COLO829 (cell line): ENCODE data around the gene SYT1.
A peak's percentile ranks its signal among the peaks of the same experiment; 100 is the strongest.

Experiments
- DNase-seq: peaks from one replicate; pipeline ENCODE4 v3.0.0; 2012; ENCODE audit warnings: low spot score

SYT1 gene

GRCh38 chr12:79294590-79294989 is 430.0 kb downstream of the SYT1 start:
- no peak for DNase-seq

DNA sequence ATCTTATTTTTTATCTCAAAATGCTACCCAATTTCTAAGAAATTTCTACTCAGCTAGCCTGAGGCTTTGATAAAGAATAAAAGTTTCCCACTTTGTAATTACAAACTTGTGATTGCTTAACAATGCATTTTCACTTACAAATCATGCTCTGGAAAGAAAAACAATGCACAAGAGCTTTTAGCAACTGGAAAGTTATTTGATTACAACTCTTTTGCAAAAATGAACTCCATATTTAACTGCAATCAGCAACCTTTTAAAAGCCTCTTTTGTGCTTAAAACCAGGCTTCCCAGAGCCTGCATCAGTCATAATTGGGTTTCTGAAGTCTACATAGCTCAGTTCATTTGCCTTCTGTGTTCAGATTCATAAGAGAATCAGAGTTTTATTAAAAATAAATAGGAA is 431.0 kb downstream of the SYT1 start:
- DNase-seq, result no peak

GRCh38 chr12:79296133-79296532 is 431.6 kb downstream of the SYT1 start:
- DNase-seq, result no peak

DNA sequence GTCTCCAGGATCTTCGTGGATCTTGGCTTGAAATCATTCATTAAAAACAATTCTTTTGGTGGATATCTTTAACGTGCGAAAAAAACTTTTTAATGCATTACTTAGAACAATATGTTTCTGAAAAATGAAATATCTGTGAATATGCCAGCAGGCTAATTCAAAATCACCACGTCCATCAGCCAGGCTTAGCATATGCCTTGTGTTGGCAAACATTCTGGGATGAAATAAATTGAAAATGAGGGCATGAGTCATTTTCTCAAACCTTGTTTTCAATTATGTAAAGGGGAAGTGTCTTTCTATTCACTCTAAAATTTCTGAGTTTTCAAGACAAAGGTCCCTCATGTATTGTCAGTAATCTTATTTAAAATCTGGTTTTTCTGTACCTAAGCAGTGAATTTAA is 432.3 kb downstream of the SYT1 start:
- no peak for DNase-seq

- DNase-seq, result no peak
These were observed 433.9 kb downstream of the SYT1 start for GRCh38 chr12:79298506-79298905.

DNA sequence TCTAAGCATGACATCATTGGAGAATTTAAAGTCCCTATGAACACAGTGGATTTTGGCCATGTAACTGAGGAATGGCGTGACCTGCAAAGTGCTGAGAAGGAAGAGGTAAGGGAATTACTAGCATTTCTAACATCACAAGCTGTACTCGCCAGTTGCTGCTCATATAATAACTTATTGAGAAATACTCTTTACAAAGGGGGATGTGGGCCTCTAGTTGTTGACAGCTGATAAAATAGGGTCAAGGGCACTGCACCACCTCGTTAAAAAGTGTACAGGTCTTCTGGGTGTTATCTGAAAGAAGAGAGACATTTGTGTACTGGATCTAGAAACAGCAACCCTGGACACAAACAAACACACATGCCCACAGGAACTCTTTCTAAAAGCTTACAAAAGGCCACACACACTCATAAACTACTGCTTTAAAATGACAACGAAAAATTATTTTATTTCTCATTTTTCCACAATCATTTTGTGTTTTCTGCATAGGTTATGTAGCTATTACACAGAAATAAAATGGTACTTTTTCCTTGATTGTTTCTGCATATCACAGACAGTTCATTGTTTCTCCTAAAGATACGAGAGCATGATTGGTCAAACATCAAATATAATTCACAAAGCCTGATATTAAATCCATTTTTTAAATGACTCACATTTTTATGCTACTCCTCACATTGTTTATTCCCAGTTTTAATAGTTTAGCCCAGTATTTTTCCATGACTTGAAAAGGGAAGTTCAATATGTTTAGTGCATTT is 435.0 kb downstream of the SYT1 start:
- no peak for DNase-seq

- no peak for DNase-seq
These were observed 435.6 kb downstream of the SYT1 start for GRCh38 chr12:79300199-79300568.

- no peak for DNase-seq
These were observed 436.6 kb downstream of the SYT1 start for GRCh38 chr12:79301181-79301580.

DNA sequence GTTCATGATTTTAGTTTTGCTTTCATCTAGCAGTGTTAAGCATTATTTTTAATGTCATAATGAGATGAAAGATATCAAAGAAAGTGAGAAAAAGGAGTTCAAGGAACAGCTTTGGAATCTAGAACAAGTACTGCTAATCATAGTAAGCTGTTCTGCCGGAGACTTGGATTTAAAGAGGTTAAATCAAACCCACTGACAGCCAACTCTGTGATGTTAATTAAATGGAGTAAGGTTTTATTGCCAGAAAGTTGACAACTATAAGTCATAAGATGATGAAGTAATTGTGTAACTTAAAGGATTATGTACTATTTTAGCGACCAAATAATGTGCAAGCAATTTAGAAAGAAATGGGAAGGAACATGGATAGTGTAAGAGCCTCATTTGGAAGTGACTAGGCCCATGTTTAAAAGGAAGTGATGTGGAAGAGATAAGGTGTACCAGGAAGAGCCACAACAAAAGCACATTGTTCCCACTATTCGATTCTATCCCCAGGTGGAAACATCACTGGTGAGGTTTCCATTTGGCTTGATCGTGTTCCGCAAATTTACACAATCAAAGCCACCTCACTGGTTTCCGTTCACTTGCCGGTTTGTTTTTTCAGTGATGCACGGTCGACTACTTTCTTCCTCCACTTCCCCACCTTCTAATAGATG is 437.7 kb downstream of the SYT1 start:
- DNase-seq, result no peak

- no peak for DNase-seq
These were observed 442.8 kb downstream of the SYT1 start for GRCh38 chr12:79307340-79307739.

DNA sequence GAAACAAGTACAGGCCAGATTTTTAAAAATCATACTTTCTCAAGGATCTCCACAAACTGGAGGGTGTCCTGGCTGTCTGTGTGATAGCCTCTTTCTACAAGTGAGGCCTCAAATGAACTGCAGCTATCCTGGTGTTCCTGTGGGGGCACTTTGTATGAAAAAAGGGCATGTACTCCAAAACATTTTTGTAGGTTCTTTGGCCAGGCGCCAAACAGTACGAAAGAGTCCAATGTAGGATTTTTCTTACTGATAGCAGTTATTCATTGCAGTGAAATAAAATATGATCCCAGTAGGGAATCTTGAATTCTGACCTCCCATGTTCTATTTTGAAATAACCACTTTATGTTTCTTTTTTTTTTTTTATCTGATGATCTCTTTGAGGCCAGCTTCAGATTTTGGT is 444.5 kb downstream of the SYT1 start:
- no peak for DNase-seq

- no peak for DNase-seq
These were observed 452.7 kb downstream of the SYT1 start for GRCh38 chr12:79317179-79317847.

GRCh38 chr12:79322905-79323304 is 458.3 kb downstream of the SYT1 start:
- DNase-seq, result no peak

DNA sequence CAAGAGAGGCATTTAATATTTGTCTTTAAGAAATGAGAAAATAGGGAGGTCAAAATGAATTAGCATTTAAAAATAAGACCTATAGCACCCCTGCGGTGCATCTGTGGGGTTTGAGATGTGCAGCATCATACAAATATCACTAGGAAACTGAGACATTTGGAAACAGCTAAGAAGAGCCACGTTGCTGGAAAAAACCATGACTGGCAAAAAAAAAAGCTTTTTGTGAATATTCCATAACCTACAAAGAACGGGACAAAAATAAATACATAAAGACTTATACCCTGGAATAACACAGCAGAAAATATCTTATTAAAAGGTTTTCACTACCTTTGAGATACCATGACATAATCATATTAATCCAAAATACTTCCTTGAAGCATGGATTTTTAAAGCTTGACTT is 460.0 kb downstream of the SYT1 start:
- DNase-seq, result no peak

- no peak for DNase-seq
These were observed 461.6 kb downstream of the SYT1 start for GRCh38 chr12:79326222-79326621.

DNA sequence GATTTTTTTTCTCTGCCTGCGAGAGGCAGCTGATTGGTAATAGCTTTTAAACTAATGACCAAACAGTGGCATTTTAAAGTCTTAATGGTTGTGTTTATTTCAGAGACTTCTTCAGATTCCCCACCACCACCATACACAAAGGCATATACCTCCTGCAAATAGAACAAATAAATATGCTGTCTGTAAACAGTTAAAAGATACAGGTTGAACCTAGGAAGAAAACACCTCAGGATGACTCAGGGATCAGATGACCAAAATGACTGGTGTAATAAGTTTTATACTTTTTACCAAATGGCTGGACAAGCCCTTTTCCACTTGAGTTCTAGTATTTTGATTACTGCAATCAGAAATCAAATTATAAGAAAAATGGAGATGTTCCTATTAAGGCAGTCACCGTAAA is 462.1 kb downstream of the SYT1 start:
- no peak for DNase-seq

DNA sequence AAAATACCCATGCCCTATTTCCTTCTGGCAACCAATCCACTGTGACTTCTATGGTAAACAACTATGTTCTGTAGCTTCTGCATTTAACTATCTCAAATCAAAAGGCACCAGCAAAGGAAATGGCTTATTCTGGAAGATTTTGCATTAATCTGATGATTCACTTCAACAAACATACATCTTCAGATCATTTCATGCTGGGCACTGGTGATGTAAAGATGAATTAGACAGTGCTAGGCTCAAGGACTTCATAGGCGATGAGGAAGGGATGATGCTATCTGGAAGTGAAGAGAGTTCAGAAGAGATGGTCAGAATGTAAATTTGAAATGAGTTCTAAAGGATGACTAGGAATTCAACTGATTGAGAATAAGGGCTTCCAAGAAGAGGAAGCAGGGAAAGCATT is 462.9 kb downstream of the SYT1 start:
- DNase-seq, result no peak

GRCh38 chr12:79329933-79330332 is 465.4 kb downstream of the SYT1 start:
- DNase-seq, result no peak

- no peak for DNase-seq
These were observed 467.3 kb downstream of the SYT1 start for GRCh38 chr12:79331870-79332269.

DNA sequence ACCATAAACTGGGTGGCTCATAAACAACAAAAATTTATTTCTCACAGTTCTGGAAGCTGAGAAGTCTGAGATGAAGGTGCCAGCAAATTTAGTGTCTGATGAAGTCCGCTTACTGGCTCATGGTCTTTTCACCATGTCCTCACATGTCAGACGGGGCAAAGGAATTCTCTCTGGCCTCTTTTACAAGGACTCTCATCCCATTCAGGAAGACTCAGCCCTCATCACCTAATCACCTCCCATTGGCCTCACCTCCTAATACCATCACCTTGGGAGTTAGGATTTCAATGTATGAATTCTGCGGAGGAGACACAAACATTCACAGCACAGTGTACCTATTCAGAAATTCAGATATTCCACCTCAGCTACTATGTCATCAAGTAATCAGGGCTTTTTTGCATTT is 468.6 kb downstream of the SYT1 start:
- no peak for DNase-seq

- DNase-seq, result no peak
These were observed 473.2 kb downstream of the SYT1 start for GRCh38 chr12:79337662-79338290.

DNA sequence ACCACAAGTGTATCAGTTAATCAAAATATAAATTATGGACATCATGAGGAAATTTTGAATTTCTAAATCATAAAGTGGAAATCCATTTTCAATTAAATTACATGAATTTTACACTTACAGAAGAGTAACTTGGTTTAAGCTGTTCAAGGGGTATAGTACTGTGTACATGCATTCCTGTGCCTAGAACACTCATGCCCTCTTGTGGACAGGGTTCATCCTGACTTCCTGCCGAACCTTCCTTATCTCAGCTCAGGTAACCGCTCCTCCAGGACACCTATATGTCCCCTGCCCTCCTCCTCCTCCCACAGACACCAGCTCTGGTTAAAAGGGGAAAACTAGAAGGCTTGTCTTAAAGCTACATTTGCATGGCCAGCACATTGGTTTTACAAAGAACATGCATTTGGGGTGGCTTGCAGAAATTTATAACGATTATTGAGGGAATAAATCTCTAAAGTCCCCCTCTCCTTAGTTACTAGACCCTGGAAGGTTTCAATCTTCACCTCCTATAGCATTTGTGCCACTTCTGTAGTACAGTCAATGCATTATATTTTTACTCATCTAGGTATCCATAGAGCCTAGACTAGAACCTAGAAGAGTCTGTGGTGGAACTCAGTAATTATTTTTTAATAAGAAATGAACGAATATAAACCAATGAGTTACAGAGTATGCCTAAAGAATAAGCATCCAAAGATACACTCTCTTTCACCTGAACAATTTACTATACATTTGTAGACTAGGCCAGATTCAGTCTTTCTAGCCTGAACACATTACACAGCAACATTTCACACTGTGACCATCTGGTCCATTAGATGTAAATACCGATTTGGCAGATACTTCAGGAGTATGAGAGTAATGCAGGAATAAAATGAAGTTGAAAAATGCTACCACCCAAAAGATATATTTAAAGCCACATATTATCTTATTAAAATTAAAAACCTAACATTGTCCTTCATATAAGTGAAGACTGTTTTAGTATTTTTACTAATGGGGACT is 480.6 kb downstream of the SYT1 start:
- peak; percentile 10 for DNase-seq
